Adrenal gland (tissue), 5 donors: ENCODE measurements around the gene PARP3.

ENCODE experiments used
- POLR2A ChIP-seq, 2 donors: fragments of 450-650 bp; IDR thresholded peaks; one replicate each; pipeline ENCODE4 v1.6.1; 2017; ENCODE audit warnings: antibody characterized with exemption in 2 of 2, mild to moderate bottlenecking in 2 of 2, moderate library complexity in 1 of 2
- TF ChIP-seq, protein P1 (sequence below), 6 experiments: fragments of 450-650 bp in 4 of 6; fragments of 200-600 bp in 2 of 6; sonication (generic) in 1 of 6; IDR thresholded peaks; 1 replicate in 5 of 6; 2 replicates in 1 of 6; pipeline versions ENCODE4 v1.5.1 to v1.8.0; 2016 to 2021; ENCODE audit warnings: antibody characterized with exemption in 6 of 6, mild to moderate bottlenecking in 2 of 6, moderate library complexity in 1 of 6
- donor health status: DM: no; HTN: no; CAD: no.

DNA sequence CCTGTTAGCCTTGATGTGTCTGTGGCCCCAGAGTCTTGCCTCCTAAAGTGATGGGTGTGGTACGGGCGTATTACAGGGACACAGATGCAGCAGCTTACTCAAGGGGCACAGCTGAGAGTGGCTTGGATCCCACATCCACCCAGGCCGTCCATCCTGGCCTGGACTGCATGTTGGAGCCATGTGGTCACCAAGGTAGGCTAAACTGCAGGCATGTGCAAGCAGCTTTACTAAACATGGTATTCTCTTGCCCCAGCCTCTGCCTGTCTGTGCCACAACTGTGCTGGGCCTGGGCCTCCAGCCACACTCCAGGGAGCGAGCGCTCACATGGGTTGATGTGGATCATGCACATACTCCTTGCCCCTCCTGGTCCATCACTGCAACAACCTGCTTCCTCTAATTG lies 7.0 kb downstream of the PARP3 start:
- TF ChIP-seq, protein P1, sequence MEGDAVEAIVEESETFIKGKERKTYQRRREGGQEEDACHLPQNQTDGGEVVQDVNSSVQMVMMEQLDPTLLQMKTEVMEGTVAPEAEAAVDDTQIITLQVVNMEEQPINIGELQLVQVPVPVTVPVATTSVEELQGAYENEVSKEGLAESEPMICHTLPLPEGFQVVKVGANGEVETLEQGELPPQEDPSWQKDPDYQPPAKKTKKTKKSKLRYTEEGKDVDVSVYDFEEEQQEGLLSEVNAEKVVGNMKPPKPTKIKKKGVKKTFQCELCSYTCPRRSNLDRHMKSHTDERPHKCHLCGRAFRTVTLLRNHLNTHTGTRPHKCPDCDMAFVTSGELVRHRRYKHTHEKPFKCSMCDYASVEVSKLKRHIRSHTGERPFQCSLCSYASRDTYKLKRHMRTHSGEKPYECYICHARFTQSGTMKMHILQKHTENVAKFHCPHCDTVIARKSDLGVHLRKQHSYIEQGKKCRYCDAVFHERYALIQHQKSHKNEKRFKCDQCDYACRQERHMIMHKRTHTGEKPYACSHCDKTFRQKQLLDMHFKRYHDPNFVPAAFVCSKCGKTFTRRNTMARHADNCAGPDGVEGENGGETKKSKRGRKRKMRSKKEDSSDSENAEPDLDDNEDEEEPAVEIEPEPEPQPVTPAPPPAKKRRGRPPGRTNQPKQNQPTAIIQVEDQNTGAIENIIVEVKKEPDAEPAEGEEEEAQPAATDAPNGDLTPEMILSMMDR (IDR thresholded peaks at IDR 0.05) = no peak
- TF ChIP-seq POLR2A (IDR thresholded peaks at IDR 0.05) = no peak
